Stimulated activated naive CD8-positive, alpha-beta T cell treated with anti-CD3 and anti-CD28 coated beads, Interleukin-15, amount 100 ng/mL, for 72 hours (primary cell): ENCODE results near the gene RPS21.

Experiments
- ATAC-seq: fragments of 150-1000 bp; cut with Tn5 transposase; 2 replicates; pipeline ENCODE4 v1.10.0; 2021; ENCODE audit warnings: mild to moderate bottlenecking, moderate library complexity
- DNase-seq, 2 donors: peaks; one replicate each; pipeline ENCODE4 v3.0.0; 2021 to 2022
- H3K27ac Mint-ChIP-seq, 2 donors: one replicate each; pipeline ENCODE4 v1.8.0; 2022; ENCODE audit warnings: mild to moderate bottlenecking in 2 of 2, mixed read lengths in 2 of 2, moderate library complexity in 2 of 2
- H3K27me3 Mint-ChIP-seq: one replicate; pipeline ENCODE4 v1.8.0; 2022; ENCODE audit warnings: mixed read lengths
- H3K4me1 Mint-ChIP-seq: one replicate; pipeline ENCODE4 v1.8.0; 2022; ENCODE audit warnings: mild to moderate bottlenecking, mixed read lengths
- H3K4me3 Mint-ChIP-seq, 2 donors: one replicate each; pipeline ENCODE4 v1.8.0; 2022; ENCODE audit warnings: mild to moderate bottlenecking in 2 of 2, mixed read lengths in 2 of 2, moderate library complexity in 1 of 2
- H3K9me3 Mint-ChIP-seq, 2 donors: one replicate each; pipeline ENCODE4 v1.8.0; 2022; ENCODE audit warnings: mixed read lengths in 2 of 2

The RPS21 gene

GRCh38 chr20:62378215-62378614, 8.7 kb upstream of the RPS21 start:
- H3K9me3 Mint-ChIP-seq = peaks cover 7 to 9% of the 10 kb centered on the region in 2 donors
- no peak overlapping the region for H3K27ac Mint-ChIP-seq
- H3K4me1 Mint-ChIP-seq = peaks cover 11% of the 10 kb centered on the region
- no peak for DNase-seq
- H3K27me3 Mint-ChIP-seq = no peaks in the 10 kb centered on the region
- no peak overlapping the region for H3K4me3 Mint-ChIP-seq
- no peak for ATAC-seq

DNA sequence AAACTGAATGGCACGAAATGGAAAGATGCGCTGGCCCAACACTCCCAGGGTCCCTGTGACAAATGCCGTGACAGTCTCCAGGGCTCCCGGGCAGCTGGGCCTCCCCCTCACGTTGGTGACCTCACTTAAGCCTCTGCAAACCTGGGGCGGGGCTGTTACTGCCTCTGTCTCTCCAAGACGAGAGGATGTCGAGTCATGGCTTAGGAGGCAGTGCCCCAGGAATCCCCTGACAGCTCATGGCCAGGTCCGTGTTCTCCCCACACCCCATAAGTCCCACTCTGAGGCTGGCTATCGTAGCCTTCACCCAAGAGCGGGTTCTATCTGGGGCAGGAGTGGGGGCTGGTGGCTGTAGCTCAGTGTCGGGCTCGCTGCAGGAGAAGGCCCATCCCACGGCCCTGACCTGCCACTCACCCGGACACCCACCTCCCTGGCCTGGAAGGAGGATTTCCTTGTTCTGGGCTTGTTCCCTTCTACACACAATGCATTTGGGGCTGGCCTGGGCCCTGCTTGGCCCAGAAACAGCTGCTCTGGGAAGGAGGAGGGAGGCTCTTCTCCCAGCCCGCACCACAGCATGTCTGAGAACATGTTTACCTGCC, 5.6 kb upstream of the RPS21 start:
- ATAC-seq = no peak
- DNase-seq = no peak
- Mint-ChIP-seq H3K27ac (no peak overlapping the region), H3K4me1 (peaks cover 37% of the 10 kb centered on the region), H3K9me3 (peaks cover 7 to 9% of the 10 kb centered on the region in 2 donors), H3K27me3 (no peaks in the 10 kb centered on the region), H3K4me3 (no peak overlapping the region)

GRCh38 chr20:62381842-62382241, 5.1 kb upstream of the RPS21 start:
- Mint-ChIP-seq H3K9me3 (peaks cover 7 to 9% of the 10 kb centered on the region in 2 donors), H3K27ac (no peak overlapping the region), H3K4me3 (no peak overlapping the region), H3K27me3 (no peaks in the 10 kb centered on the region), H3K4me1 (peaks cover 38% of the 10 kb centered on the region)
- DNase-seq (no peak), ATAC-seq (no peak)

DNA sequence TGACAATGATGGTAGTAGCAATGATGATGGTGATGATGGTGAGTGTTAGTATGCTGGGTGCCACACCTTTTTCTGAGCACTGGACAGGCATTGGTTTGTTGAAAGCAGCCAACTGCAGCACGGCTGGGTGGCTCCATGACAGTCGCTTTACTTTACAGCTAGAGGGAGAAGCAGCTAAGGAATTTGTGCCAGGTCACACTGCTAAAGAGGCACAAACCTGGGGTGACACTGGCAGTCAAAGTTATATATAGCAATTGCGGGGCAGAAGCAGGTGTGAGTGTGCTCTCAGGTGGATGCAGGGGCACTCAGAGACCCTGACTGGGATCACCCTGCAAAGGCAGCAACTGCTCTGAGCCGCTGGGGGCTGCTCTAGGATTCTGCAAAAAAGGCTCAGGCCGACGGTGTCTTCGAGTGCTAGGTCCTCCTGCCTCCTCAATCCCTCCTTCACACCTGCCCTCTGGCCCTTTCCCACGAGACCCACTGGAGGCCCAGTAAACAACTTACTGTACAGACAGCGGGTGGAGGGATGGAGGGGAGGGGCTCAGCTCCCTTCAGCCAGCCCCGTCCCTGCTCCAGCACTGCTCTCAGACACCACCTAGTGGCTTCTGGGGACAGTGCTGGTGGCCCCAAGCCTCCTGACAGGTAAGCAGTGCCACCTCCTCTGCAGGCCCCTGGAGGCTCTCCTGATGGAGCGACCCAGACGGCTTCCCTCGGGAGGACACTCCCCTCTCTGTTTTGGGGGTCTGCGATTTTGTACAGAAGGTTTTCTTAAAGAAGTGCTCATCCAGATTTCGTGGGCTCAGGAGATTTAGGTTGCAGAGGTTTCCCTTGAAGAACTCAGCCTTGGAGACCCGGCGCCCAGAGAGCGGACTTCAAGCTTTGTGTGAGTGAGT, 4.4 kb upstream of the RPS21 start:
- peak; percentile 68 to 77 for DNase-seq
- Mint-ChIP-seq H3K27ac (no peak overlapping the region), H3K4me3 (no peak overlapping the region), H3K27me3 (no peaks in the 10 kb centered on the region), H3K4me1 (peaks cover 41% of the 10 kb centered on the region), H3K9me3 (peaks cover 7 to 9% of the 10 kb centered on the region in 2 donors)
- peak; percentile 74 for ATAC-seq

GRCh38 chr20:62387219-62387913, 463 bp downstream of the RPS21 start:
- ATAC-seq (no peak), DNase-seq (no peak)
- Mint-ChIP-seq H3K27me3 (no peaks in the 10 kb centered on the region), H3K4me1 (peaks cover 68% of the 10 kb centered on the region), H3K27ac (peak overlapping the region; percentile 94), H3K9me3 (peaks cover 0 to under 1% of the 10 kb centered on the region in 2 donors), H3K4me3 (peak overlapping the region; percentile 91 to 92)

DNA sequence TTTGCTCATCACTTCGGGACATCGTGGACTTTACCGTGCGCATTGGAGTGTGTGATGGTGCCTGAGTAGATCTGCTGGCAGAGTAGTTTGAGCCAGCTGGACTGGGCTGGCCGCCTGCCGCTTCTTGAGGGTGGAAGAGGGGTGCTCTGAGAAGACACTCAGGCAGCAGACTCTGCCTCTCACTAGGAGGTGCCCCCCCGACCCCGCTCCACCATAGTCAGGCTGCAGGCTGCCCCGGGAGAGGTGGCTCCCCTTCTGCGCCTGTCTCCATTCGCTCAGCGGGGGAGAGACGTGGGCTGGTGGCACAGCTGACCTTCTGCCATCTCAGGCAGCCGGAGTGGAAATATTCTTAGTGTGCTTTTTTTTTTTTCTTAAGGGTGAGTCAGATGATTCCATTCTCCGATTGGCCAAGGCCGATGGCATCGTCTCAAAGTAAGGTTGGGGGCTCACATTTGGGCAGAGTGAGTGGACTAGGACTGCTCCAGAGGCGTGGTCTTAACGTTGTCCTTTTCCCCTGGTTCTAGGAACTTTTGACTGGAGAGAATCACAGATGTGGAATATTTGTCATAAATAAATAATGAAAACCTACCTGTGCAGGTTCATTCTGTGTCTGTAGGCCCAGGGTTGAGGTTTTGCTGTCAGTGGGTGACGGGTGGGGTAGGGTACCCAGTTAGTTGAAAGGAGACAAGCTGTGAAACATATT, 1.2 kb downstream of the RPS21 start:
- DNase-seq (no peak), ATAC-seq (no peak)
- peak overlapping the region; percentile 91 to 92 for H3K4me3 Mint-ChIP-seq
- H3K9me3 Mint-ChIP-seq = no peaks in the 10 kb centered on the region
- peak overlapping the region; percentile 94 for H3K27ac Mint-ChIP-seq
- H3K27me3 Mint-ChIP-seq = no peaks in the 10 kb centered on the region
- peaks cover 62% of the 10 kb centered on the region for H3K4me1 Mint-ChIP-seq

DNA sequence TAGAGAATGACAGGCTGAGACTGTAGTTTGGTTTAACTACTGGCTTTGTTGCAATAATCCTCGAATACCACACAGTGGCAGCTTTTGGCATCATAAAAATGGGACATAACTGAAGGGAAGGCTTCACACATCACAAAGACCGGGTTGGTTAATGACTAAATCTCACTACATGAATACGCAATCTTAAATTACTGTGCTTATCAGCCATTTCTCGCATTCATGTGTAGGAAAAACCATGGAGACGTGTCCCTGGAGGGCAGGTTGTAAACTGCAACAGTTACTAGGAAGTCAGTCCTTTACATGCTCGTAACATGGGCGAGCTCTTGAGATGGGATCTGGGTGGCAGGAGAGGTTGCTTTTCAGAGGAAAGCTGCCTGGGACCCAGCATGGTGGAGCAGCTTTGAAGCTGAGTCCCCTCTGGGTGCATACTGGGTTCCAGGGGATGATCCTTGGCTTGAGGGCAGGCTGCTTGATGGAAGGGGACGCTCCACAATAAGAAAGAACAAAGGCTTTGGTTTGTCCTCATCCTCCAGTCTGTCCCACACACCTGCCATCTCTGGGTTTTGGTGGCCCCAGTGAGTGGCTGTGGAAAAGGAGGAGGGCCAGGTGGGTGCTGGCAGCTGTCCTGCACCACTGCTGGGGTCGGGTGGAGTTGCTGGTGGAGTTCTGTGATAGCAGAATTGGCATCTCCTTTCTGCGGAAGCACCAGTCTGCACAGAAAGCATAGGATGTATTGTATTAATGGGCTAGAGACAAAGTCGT, 2.1 kb downstream of the RPS21 start:
- no peaks in the 10 kb centered on the region for H3K9me3 Mint-ChIP-seq

DNA sequence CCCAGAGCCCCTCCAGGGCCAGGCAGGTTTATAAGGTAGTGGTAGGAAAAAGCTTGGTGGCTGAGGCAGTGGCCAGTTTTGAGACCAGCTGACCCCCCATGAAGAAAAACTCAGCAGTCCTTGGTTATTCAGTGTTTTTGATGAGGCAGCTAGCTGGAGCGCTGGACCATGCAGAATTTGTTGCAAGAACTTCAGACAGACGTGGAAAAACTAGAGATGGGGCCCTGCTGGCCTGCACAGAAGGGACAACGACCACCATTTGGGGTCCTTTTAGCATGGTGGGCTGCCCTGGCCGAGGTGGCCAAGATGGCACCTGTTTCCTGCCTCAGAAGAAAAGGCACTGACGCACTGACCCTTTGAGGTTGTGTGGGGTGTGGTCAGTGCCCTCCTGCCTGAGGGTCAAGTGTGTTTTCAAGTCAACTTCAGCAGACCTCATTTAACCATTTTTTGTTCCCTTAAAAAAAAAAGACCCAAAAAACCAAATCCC, 2.7 kb downstream of the RPS21 start:
- no peak for DNase-seq
- peaks cover 50% of the 10 kb centered on the region for H3K4me1 Mint-ChIP-seq
- no peaks in the 10 kb centered on the region for H3K27me3 Mint-ChIP-seq
- H3K4me3 Mint-ChIP-seq = no peak overlapping the region
- no peaks in the 10 kb centered on the region for H3K9me3 Mint-ChIP-seq
- peak overlapping the region; percentile 67 to 72 for H3K27ac Mint-ChIP-seq
- no peak for ATAC-seq

More for the DNA sequence above, 2.1 kb downstream of the RPS21 start:
- no peak for ATAC-seq
- Mint-ChIP-seq H3K4me3 (peak overlapping the region; percentile 91 to 92), H3K27me3 (no peaks in the 10 kb centered on the region), H3K27ac (peak overlapping the region; percentile 65 to 89), H3K4me1 (peaks cover 56% of the 10 kb centered on the region)
- no peak for DNase-seq

- Mint-ChIP-seq H3K27me3 (no peaks in the 10 kb centered on the region), H3K4me3 (no peak overlapping the region), H3K4me1 (peaks cover 42% of the 10 kb centered on the region), H3K27ac (peak overlapping the region in 1 of 2 donors; percentile 25), H3K9me3 (no peaks in the 10 kb centered on the region)
- ATAC-seq (no peak), DNase-seq (no peak)
Measured at GRCh38 chr20:62390317-62391164, 3.6 kb downstream of the RPS21 start.

GRCh38 chr20:62391165-62392076, 4.5 kb downstream of the RPS21 start:
- no peak overlapping the region for H3K4me3 Mint-ChIP-seq
- no peak overlapping the region for H3K27ac Mint-ChIP-seq
- H3K27me3 Mint-ChIP-seq = no peaks in the 10 kb centered on the region
- H3K9me3 Mint-ChIP-seq = no peaks in the 10 kb centered on the region
- ATAC-seq (no peak), DNase-seq (no peak)
- peaks cover 35% of the 10 kb centered on the region for H3K4me1 Mint-ChIP-seq

GRCh38 chr20:62392077-62392418, 5.1 kb downstream of the RPS21 start:
- no peak overlapping the region for H3K27ac Mint-ChIP-seq
- no peak for ATAC-seq
- H3K4me1 Mint-ChIP-seq = peaks cover 35% of the 10 kb centered on the region

GRCh38 chr20:62392621-62393334, 5.9 kb downstream of the RPS21 start:
- Mint-ChIP-seq H3K27ac (no peak overlapping the region), H3K4me1 (peaks cover 30% of the 10 kb centered on the region), H3K27me3 (no peaks in the 10 kb centered on the region), H3K4me3 (no peak overlapping the region), H3K9me3 (peaks cover 0 to 5% of the 10 kb centered on the region in 2 donors)
- ATAC-seq = no peak
- no peak for DNase-seq

More at GRCh38 chr20:62392077-62392418, 5.1 kb downstream of the RPS21 start:
- H3K27me3 Mint-ChIP-seq = no peaks in the 10 kb centered on the region
- no peak for DNase-seq
- H3K9me3 Mint-ChIP-seq = no peaks in the 10 kb centered on the region
- H3K4me3 Mint-ChIP-seq = no peak overlapping the region

DNA sequence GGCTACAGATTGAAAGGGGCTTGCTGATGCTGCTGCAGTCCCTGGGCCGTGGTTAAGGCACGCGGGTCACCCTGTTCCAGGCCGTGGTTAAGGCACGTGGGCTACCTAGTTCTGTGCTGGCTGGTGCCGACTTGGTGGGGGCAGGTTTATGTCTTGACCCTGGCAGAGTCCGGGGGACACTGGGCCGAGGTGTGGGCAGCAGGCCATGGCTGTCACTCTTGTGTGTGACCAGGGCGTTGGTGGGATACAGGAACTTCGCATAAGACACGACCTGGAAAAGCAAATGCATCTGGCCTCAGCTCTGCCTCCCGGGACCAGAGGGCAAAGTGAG, 6.4 kb downstream of the RPS21 start:
- Mint-ChIP-seq H3K4me3 (no peak overlapping the region), H3K9me3 (peaks cover 0 to 10% of the 10 kb centered on the region in 2 donors), H3K27me3 (no peaks in the 10 kb centered on the region), H3K27ac (no peak overlapping the region), H3K4me1 (peaks cover 24% of the 10 kb centered on the region)
- ATAC-seq (no peak), DNase-seq (no peak)
